GM23338 (cell line): ENCODE measurements around the gene GLDC.

Source experiments
- CTCF ChIP-seq, 2 experiments: fragments of 200-600 bp in 1 of 2; sonication (generic) in 1 of 2; conservative IDR thresholded peaks; 2 replicates each; pipeline versions ENCODE4 v1.5.1 to v1.6.1; 2016 to 2017; ENCODE audit warnings: antibody characterized with exemption in 2 of 2, low read depth in 2 of 2, mild to moderate bottlenecking in 2 of 2, moderate library complexity in 1 of 2
- EZH2 ChIP-seq: fragments of 200-600 bp; sonication (generic); IDR thresholded peaks from one replicate; pipeline ENCODE4 v1.8.0; 2017; ENCODE audit warnings: antibody characterized with exemption, mild to moderate bottlenecking, low read depth; ENCODE audit not compliant: unreplicated experiment
- POLR2AphosphoS5 ChIP-seq: IDR thresholded peaks from 2 replicates; pipeline ENCODE4 v1.6.1; 2016; ENCODE audit warnings: antibody characterized with exemption, low read depth

- TF ChIP-seq CTCF (conservative IDR thresholded peaks at IDR 0.05; ENCODE audit: low read depth in 2 of 2) (no peak), POLR2AphosphoS5 (no peak), EZH2 (no peak)
Observed at GRCh38 chr9:6611865-6612264, 33.7 kb downstream of the GLDC start.
